AG20443 (cell line): ENCODE measurements around the gene CENPW.

ENCODE experiments used
- DNase-seq: peaks from one replicate; pipeline ENCODE4 v3.0.0; 2012; ENCODE audit warnings: low spot score, mixed read lengths

Gene CENPW

GRCh38 chr6:126339796-126340609 is at the start of gene CENPW:
CENPW (plus strand) TSS chr6:126340115; CDS start chr6:126340274, 159 bp downstream.
- DNase-seq, result peak; percentile 98

- no peak for DNase-seq
Measured at GRCh38 chr6:126293891-126294524, 45.9 kb upstream of the CENPW start.

- no peak for DNase-seq
Measured at GRCh38 chr6:126300126-126300525, 39.8 kb upstream of the CENPW start.

GRCh38 chr6:126300735-126301134 is 39.2 kb upstream of the CENPW start:
- no peak for DNase-seq

- DNase-seq, result no peak
Measured at GRCh38 chr6:126302191-126302590, 37.7 kb upstream of the CENPW start.

- DNase-seq, result peak; percentile 5
Measured at GRCh38 chr6:126307849-126308248, 32.1 kb upstream of the CENPW start.

- DNase-seq, result peak; percentile 6
Measured at GRCh38 chr6:126308362-126308761, 31.6 kb upstream of the CENPW start.

- DNase-seq, result peak; percentile 11
Measured at GRCh38 chr6:126312013-126312665, 27.8 kb upstream of the CENPW start.

- no peak for DNase-seq
Measured at GRCh38 chr6:126313941-126314340, 26.0 kb upstream of the CENPW start.

GRCh38 chr6:126318797-126319196 is 21.1 kb upstream of the CENPW start:
- no peak for DNase-seq

- no peak for DNase-seq
Measured at GRCh38 chr6:126333729-126334128, 6.2 kb upstream of the CENPW start.

- DNase-seq, result no peak
Measured at GRCh38 chr6:126335210-126335609, 4.7 kb upstream of the CENPW start.

- peak; percentile 71 for DNase-seq
Measured at GRCh38 chr6:126337323-126337722, 2.6 kb upstream of the CENPW start.

GRCh38 chr6:126341126-126341525 is 1.2 kb downstream of the CENPW start:
- DNase-seq, result no peak

- no peak for DNase-seq
Measured at GRCh38 chr6:126344181-126344580, 4.3 kb downstream of the CENPW start.

- DNase-seq, result no peak
Measured at GRCh38 chr6:126351960-126352359, 12.0 kb downstream of the CENPW start.

GRCh38 chr6:126352514-126352913 is 12.6 kb downstream of the CENPW start:
- DNase-seq, result no peak

GRCh38 chr6:126356526-126356925 is 16.6 kb downstream of the CENPW start:
- no peak for DNase-seq

GRCh38 chr6:126359936-126360537 is 20.1 kb downstream of the CENPW start:
- no peak for DNase-seq

- no peak for DNase-seq
Measured at GRCh38 chr6:126361832-126362440, 22.0 kb downstream of the CENPW start.

- DNase-seq, result no peak
Measured at GRCh38 chr6:126367849-126368248, 27.9 kb downstream of the CENPW start.

- no peak for DNase-seq
Measured at GRCh38 chr6:126372626-126373025, 32.7 kb downstream of the CENPW start.
